NCI-H2196 treated with DMSO at 0.1 percent for 48 hours (cell line): ENCODE results near the gene PCSK6.

ENCODE experiments used
- DNase-seq: peaks from one replicate; lab custom pipeline; 2025; ENCODE audit not compliant: unreplicated experiment; lab: John Stamatoyannopoulos, UW

The PCSK6 gene

GRCh38 chr15:101523560-101523940, 34.0 kb upstream of the PCSK6 start:
- no peak for DNase-seq

- no peak for DNase-seq
These were observed 33.4 kb upstream of the PCSK6 start for GRCh38 chr15:101522621-101523559.

- DNase-seq: no peak
These were observed 32.6 kb upstream of the PCSK6 start for GRCh38 chr15:101522091-101522490.

- no peak for DNase-seq
These were observed 32.1 kb upstream of the PCSK6 start for GRCh38 chr15:101521591-101521990.

DNA sequence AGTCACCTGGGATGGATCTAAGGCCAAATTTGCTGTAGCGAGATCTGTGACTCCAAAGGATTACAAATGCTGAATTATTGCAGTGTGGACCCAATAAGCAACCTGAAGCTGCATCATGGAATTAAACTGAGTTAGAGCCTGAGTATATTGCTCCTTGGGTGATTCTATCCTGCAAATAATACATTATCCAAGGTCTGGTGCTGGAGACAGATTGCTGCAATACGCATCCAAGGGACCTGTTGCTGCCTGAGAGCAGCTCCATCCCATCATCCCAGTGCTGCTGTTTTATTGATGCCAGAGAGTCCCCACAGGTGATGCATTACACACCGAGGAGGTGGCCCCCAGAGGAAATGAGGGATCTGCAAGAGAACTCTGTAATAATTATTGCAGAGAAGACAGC, 31.6 kb upstream of the PCSK6 start:
- no peak for DNase-seq

- no peak for DNase-seq
These were observed 30.9 kb upstream of the PCSK6 start for GRCh38 chr15:101520395-101520794.

- DNase-seq: no peak
These were observed 28.0 kb upstream of the PCSK6 start for GRCh38 chr15:101517504-101517903.

DNA sequence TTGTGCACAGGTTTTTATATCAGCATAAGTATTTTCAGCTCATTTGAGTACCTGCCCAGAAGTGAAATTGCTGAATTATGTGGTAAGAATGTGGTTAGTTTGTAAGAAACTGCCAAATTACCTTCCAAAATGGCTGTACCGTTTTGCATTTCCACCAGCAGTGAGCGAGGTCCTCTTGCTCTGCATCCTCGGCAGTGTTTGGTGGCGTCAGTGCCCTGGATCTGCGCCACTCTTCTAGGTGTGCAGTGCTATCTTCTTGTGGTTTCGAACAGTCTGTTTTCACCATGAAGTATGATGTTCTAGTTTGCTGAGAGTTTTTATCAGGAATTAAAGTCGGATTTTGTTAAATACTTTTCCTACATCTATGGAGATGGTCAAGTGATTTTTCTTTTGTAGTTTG, 24.8 kb upstream of the PCSK6 start:
- DNase-seq: no peak

DNA sequence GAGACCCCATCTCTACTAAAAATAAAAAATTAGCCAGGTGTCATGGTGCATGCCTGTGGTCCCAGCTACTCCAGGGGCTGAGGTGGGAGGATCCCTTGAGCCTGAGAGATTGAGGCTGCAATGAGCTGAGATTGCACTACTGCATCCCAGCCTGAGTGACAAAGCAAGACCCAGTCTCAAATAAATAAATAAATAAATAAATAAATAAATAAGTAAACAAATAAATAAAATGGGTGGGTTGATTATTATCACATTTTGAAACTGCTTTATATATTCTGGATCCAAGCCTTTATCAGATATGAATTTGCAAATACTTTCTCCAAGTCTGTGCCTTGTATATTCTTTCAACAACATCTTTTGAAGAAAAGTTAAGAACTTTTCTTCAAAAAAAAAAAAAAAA, 22.2 kb upstream of the PCSK6 start:
- DNase-seq: no peak

GRCh38 chr15:101510212-101511197, 21.0 kb upstream of the PCSK6 start:
- DNase-seq: no peak

DNA sequence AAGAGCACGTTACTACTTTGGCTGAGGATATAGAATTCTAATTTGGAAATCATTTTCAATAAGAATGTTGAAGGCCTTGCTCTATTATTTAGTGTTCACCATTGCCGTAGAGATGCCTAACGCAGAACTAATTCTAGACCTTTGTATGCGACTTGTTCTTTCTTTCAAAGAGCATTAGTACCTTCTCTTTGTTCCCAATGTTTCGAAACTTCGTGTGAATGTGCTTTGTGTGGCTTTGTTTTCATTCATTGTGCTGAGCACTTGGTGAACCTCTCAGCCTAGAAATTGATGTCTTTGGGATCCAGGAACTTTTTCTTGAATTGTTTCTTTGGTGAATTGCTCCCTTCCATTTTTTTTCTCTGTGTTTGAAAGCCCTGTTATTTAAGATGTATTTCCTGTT, 19.8 kb upstream of the PCSK6 start:
- DNase-seq: no peak

- no peak for DNase-seq
These were observed 17.0 kb upstream of the PCSK6 start for GRCh38 chr15:101506491-101506890.

- no peak for DNase-seq
These were observed 16.3 kb upstream of the PCSK6 start for GRCh38 chr15:101505610-101506337.

GRCh38 chr15:101504866-101505609, 15.5 kb upstream of the PCSK6 start:
- DNase-seq: no peak

GRCh38 chr15:101504373-101504772, 14.9 kb upstream of the PCSK6 start:
- DNase-seq: no peak

DNA sequence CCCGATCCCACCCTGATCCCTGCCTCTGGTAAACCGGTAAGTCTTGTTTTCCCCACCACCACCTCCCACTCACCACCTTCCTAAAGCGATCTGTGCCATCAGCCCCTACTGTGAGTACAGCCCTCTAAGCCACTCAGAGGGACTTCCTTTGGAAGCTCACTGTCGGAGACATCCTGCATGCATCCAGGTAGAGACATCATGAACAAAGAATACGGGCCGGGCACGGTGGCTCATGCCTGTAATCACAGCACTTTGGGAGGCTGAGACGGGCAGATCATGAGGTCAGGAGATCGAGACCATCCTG, 13.7 kb upstream of the PCSK6 start:
- no peak for DNase-seq

DNA sequence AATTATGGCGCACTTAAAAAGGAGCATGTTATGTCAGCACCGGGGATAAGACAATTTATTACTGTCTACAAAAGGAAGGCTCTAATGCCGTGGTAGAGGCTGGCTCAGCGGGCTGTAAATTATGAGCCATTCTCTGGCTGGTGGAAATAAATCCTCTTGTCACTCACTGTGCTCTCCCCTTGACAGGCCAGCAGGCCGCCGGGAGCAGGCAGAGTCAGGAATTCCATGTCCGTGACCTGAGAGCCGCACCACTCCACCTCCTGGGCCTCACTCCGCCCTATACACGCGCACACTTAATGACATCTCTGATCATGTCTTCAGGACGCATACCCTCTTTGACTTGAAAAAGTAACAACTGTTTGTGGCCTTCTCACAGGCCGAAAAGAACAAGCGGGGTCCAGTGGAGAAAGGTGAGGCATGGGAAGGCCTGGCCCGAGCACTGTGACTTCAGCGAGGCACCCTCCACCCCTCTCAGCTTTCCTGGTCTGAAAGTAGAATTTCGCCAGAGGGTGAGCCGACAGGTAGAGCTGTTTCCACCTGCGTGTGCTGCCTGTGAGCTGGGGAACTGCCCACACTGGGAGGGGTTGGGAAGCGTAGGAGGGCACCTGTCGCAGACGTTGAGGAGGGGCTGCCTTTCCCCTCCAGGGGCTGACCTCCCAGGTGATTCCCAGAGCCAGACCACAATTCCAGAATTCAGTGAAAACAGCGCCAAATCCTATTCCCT, 13.2 kb upstream of the PCSK6 start:
- no peak for DNase-seq

- DNase-seq: no peak
These were observed 12.3 kb upstream of the PCSK6 start for GRCh38 chr15:101501703-101502373.

- DNase-seq: no peak
These were observed 11.5 kb upstream of the PCSK6 start for GRCh38 chr15:101500865-101501551.
